ENCODE measurements around the gene ABCA9.

GRCh38 chr17:69015631-69016030 is 45.1 kb downstream of the ABCA9 start:
- no peak for TF ChIP-seq ZNF558 (tag by site-specific recombination; IDR thresholded peaks at IDR 0.05)
- no peak for TF ChIP-seq MEIS1 (CRISPR knock-in tag; IDR thresholded peaks at IDR 0.05; ENCODE audit: borderline replicate concordance)
- TF ChIP-seq ZNF513 (tag by site-specific recombination; IDR thresholded peaks at IDR 0.05): no peak
- no peak for TF ChIP-seq YY1 (tag by site-specific recombination; IDR thresholded peaks at IDR 0.05)
- TF ChIP-seq CTCF (tag by site-specific recombination; IDR thresholded peaks at IDR 0.05): no peak
- TF ChIP-seq ZNF791 (tag by site-specific recombination; IDR thresholded peaks at IDR 0.05): no peak
